Measurements from ENCODE around the gene MSL3B.

MSL3B gene

GRCh38 chr2:233854241-233854981 is 13.8 kb downstream of the MSL3B start, which contains the start of gene HJURP:
Gene HJURP (minus strand): TSS chr2:233854535. CDS start chr2:233854500, 35 bp downstream.
- TF ChIP-seq CSDC2 (CRISPR knock-in tag; IDR thresholded peaks at IDR 0.05) (no peak), TCF4 (CRISPR knock-in tag; IDR thresholded peaks at IDR 0.05; ENCODE audit: borderline replicate concordance) (no peak), ARNTL (CRISPR knock-in tag; IDR thresholded peaks at IDR 0.05; ENCODE audit: borderline replicate concordance, low read depth) (no peak), PPARA (CRISPR knock-in tag; IDR thresholded peaks at IDR 0.05; ENCODE audit: borderline replicate concordance) (no peak), CSRNP3 (CRISPR knock-in tag; IDR thresholded peaks at IDR 0.05) (no peak), ZNF565 (CRISPR knock-in tag; conservative IDR thresholded peaks at IDR 0.05; ENCODE audit: low read depth) (no peak)
- peak; percentile 98 for ATAC-seq

- TF ChIP-seq, protein P1, sequence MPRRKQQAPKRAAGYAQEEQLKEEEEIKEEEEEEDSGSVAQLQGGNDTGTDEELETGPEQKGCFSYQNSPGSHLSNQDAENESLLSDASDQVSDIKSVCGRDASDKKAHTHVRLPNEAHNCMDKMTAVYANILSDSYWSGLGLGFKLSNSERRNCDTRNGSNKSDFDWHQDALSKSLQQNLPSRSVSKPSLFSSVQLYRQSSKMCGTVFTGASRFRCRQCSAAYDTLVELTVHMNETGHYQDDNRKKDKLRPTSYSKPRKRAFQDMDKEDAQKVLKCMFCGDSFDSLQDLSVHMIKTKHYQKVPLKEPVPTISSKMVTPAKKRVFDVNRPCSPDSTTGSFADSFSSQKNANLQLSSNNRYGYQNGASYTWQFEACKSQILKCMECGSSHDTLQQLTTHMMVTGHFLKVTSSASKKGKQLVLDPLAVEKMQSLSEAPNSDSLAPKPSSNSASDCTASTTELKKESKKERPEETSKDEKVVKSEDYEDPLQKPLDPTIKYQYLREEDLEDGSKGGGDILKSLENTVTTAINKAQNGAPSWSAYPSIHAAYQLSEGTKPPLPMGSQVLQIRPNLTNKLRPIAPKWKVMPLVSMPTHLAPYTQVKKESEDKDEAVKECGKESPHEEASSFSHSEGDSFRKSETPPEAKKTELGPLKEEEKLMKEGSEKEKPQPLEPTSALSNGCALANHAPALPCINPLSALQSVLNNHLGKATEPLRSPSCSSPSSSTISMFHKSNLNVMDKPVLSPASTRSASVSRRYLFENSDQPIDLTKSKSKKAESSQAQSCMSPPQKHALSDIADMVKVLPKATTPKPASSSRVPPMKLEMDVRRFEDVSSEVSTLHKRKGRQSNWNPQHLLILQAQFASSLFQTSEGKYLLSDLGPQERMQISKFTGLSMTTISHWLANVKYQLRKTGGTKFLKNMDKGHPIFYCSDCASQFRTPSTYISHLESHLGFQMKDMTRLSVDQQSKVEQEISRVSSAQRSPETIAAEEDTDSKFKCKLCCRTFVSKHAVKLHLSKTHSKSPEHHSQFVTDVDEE (CRISPR knock-in tag; IDR thresholded peaks at IDR 0.05): no peak
- no peak for TF ChIP-seq CREB5 (CRISPR knock-in tag; IDR thresholded peaks at IDR 0.05; ENCODE audit: low read depth)
- no peak for TF ChIP-seq RARB (CRISPR knock-in tag; IDR thresholded peaks at IDR 0.05)
- TF ChIP-seq ZNF70 (CRISPR knock-in tag; IDR thresholded peaks at IDR 0.05): no peak
- TF ChIP-seq OSR1 (CRISPR knock-in tag; IDR thresholded peaks at IDR 0.05): no peak
- no peak for TF ChIP-seq POU6F1 (CRISPR knock-in tag; IDR thresholded peaks at IDR 0.05; ENCODE audit: borderline replicate concordance, low read depth)
- no peak for TF ChIP-seq PPARA (CRISPR knock-in tag; IDR thresholded peaks at IDR 0.05; ENCODE audit: borderline replicate concordance)
- peak; percentile 16 for ATAC-seq
These were observed 14.3 kb downstream of the MSL3B start for GRCh38 chr2:233853883-233854240.

DNA sequence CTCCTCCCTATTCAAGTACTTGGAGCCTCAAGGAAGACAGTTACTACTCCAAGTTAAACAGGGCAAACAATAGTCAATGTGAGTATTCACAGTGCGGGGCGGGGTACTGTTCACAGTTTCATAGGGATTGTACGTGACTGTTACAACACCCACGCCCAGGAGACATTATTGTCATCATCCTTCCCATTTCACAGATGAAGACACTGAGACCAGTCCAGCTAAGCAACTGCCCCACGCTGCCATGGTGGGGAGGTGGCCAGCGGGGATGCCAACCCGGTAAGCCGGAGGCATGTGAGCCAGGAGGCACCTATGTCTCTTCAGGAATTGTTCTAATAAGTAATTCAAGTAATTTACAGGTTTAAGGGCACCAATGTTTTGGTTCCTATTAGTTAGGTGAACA is 14.8 kb downstream of the MSL3B start:
- peak; percentile 1; the same call in 2 of the 3 replicates for ATAC-seq
- TF ChIP-seq ZNF8 (CRISPR knock-in tag; IDR thresholded peaks at IDR 0.05): no peak
- no peak for TF ChIP-seq ARNTL (CRISPR knock-in tag; IDR thresholded peaks at IDR 0.05; ENCODE audit: borderline replicate concordance, low read depth)

GRCh38 chr2:233852056-233852455 is 16.1 kb downstream of the MSL3B start:
- TF ChIP-seq TCF4 (CRISPR knock-in tag; IDR thresholded peaks at IDR 0.05; ENCODE audit: borderline replicate concordance) (no peak), CSRNP3 (CRISPR knock-in tag; IDR thresholded peaks at IDR 0.05) (no peak), TOX (CRISPR knock-in tag; IDR thresholded peaks at IDR 0.05; ENCODE audit: borderline replicate concordance) (no peak), ARNTL (CRISPR knock-in tag; IDR thresholded peaks at IDR 0.05; ENCODE audit: borderline replicate concordance, low read depth) (no peak), SNAI2 (CRISPR knock-in tag; IDR thresholded peaks at IDR 0.05) (no peak), ZC3H10 (CRISPR knock-in tag; IDR thresholded peaks at IDR 0.05) (no peak), ZNF70 (CRISPR knock-in tag; IDR thresholded peaks at IDR 0.05) (no peak), PPARA (CRISPR knock-in tag; IDR thresholded peaks at IDR 0.05; ENCODE audit: borderline replicate concordance) (no peak), ZFP30 (CRISPR knock-in tag; IDR thresholded peaks at IDR 0.05) (no peak), POU6F1 (CRISPR knock-in tag; IDR thresholded peaks at IDR 0.05; ENCODE audit: borderline replicate concordance, low read depth) (no peak), GLIS3 (CRISPR knock-in tag; IDR thresholded peaks at IDR 0.05) (no peak)
- no peak for ATAC-seq

Data from SK-N-SH treated with all-trans-retinoic acid at 6 μM for 48 hours (cell line).